DMS 273 (cell line): ENCODE results near the gene RSPO1.
"Not testable (repeated sequence)": the region's sequence is repeated elsewhere in the genome, so short reads cannot be mapped to it uniquely, and the experiment has no call there.

Experiments
- DNase-seq: peaks from one replicate; lab custom pipeline; 2025; ENCODE audit not compliant: unreplicated experiment; lab: John Stamatoyannopoulos, UW

RSPO1 gene

GRCh38 chr1:37634244-37634991, at the start of gene RSPO1:
Gene RSPO1 (minus strand): TSS chr1:37634892. CDS start chr1:37629661, 5,231 bp downstream.
- peak; percentile 58 for DNase-seq

GRCh38 chr1:37684182-37684581, 49.5 kb upstream of the RSPO1 start:
- DNase-seq = not testable (repeated sequence)

GRCh38 chr1:37682334-37682987, 47.8 kb upstream of the RSPO1 start:
- peak; percentile 83 for DNase-seq

GRCh38 chr1:37680933-37681332, 46.2 kb upstream of the RSPO1 start:
- DNase-seq = no peak

GRCh38 chr1:37677808-37678207, 43.1 kb upstream of the RSPO1 start:
- no peak for DNase-seq

GRCh38 chr1:37677143-37677439, 42.4 kb upstream of the RSPO1 start:
- no peak for DNase-seq

GRCh38 chr1:37676281-37677142, 41.8 kb upstream of the RSPO1 start:
- no peak for DNase-seq

- DNase-seq = no peak
Measured at GRCh38 chr1:37673920-37674319, 39.2 kb upstream of the RSPO1 start.

- DNase-seq = peak; percentile 30
Measured at GRCh38 chr1:37672136-37672870, 37.6 kb upstream of the RSPO1 start.

- no peak for DNase-seq
Measured at GRCh38 chr1:37671261-37671660, 36.6 kb upstream of the RSPO1 start.

- DNase-seq = no peak
Measured at GRCh38 chr1:37670133-37670532, 35.4 kb upstream of the RSPO1 start.

GRCh38 chr1:37667023-37667671, 32.5 kb upstream of the RSPO1 start:
- DNase-seq = peak; percentile 19

- DNase-seq = no peak
Measured at GRCh38 chr1:37666241-37666867, 31.7 kb upstream of the RSPO1 start.

- DNase-seq = no peak
Measured at GRCh38 chr1:37663426-37664000, 28.8 kb upstream of the RSPO1 start.

- no peak for DNase-seq
Measured at GRCh38 chr1:37662031-37662755, 27.5 kb upstream of the RSPO1 start.

- DNase-seq = no peak
Measured at GRCh38 chr1:37661401-37661800, 26.7 kb upstream of the RSPO1 start.

GRCh38 chr1:37660664-37661063, 26.0 kb upstream of the RSPO1 start:
- DNase-seq = no peak

- no peak for DNase-seq
Measured at GRCh38 chr1:37658486-37658885, 23.8 kb upstream of the RSPO1 start.
